GM12878 (cell line): ENCODE data around the gene TSHZ2. TPM values are rescaled to one million over a fixed set of nuclear protein-coding genes. Genes with fewer than 3 reads are reported as not detected.

ENCODE experiments used
- ATAC-seq: fragments of 200-7000 bp; cut with Tn5 transposase; 3 replicates; pipeline ENCODE4 v1.9.1; 2020; ENCODE audit warnings: mild to moderate bottlenecking, moderate library complexity
- BruUV-seq: library from RNA; stranded (reverse); fragments of 400-500 nt; replicated peaks from 2 replicates; lab custom pipeline; 2021; lab: Mats Ljungman, UMichigan
- CTCF ChIA-PET: fragments of 300-600 bp; sonication (Branson Sonifier 250); formaldehyde crosslinking; extraction: SDS; loops from one replicate; lab custom pipeline; 2021; ENCODE audit warnings: inconsistent platforms; lab: Yijun Ruan, JAX
- POLR2A ChIA-PET: fragments of 350-600 bp; formaldehyde crosslinking; extraction: SDS; loops from one replicate; lab custom pipeline; 2021; ENCODE audit warnings: inconsistent platforms; lab: Charles Lee
- RAD21 ChIA-PET: fragments of 300-600 bp; sonication (Branson Sonifier 250); formaldehyde crosslinking; loops from one replicate; lab custom pipeline; 2023; ENCODE audit warnings: antibody characterized with exemption; ENCODE audit not compliant: unreplicated experiment; lab: Charles Lee
- SMC1A ChIA-PET: fragments of 300-600 bp; sonication (Branson Sonifier 250); formaldehyde crosslinking; loops from one replicate; lab custom pipeline; 2023; ENCODE audit not compliant: unreplicated experiment, uncharacterized antibody; lab: Charles Lee
- DNase-seq: peaks from one replicate; pipeline ENCODE4 v3.0.0-alpha.2; 2011; ENCODE audit warnings: low read depth, low spot score
- FAIRE-seq: peaks from 3 replicates; lab custom pipeline; 2011; peaks lifted over from hg19 to GRCh38; lab: Jason Lieb, UNC
- H2AFZ ChIP-seq: 2 replicates; pipeline ENCODE4 v1.6.0; 2011; ENCODE audit warnings: low read depth, low read length, control low read depth; ENCODE audit not compliant: control insufficient read depth
- H3K27ac ChIP-seq: 2 replicates; pipeline ENCODE4 v1.5.1; 2011; ENCODE audit warnings: control low read depth; ENCODE audit not compliant: control insufficient read depth, insufficient read depth
- H3K27me3 ChIP-seq, 2 experiments: replicated peaks in 1 of 2; 2 replicates each; pipeline versions ENCODE4 v1.6.0 to v1.6.1; 2011; ENCODE audit warnings: low read length in 1 of 2; ENCODE audit not compliant: control insufficient read depth in 2 of 2, insufficient read depth in 2 of 2
- H3K36me3 ChIP-seq, 2 experiments: 2 replicates each; pipeline ENCODE4 v1.5.1; 2011; ENCODE audit warnings: low read length in 1 of 2; ENCODE audit not compliant: control insufficient read depth in 2 of 2, insufficient read depth in 2 of 2
- H3K4me1 ChIP-seq: 2 replicates; pipeline ENCODE4 v1.6.1; 2011; ENCODE audit warnings: mild to moderate bottlenecking, low read length, moderate library complexity, mixed read lengths; ENCODE audit not compliant: control insufficient read depth, insufficient read depth
- H3K4me2 ChIP-seq: 2 replicates; pipeline ENCODE4 v1.6.0; 2011; ENCODE audit warnings: control low read depth; ENCODE audit not compliant: control insufficient read depth, insufficient read depth
- H3K4me3 ChIP-seq: fragments of 200-600 bp; sonication (generic); 2 replicates; pipeline ENCODE4 v1.5.1; 2016
- H3K79me2 ChIP-seq: 2 replicates; pipeline ENCODE4 v1.6.0; 2011; ENCODE audit warnings: low read length; ENCODE audit not compliant: control insufficient read depth, insufficient read depth
- H3K9ac ChIP-seq: 2 replicates; pipeline ENCODE4 v1.8.0; 2011; ENCODE audit warnings: low read length, control low read depth, mixed read lengths; ENCODE audit not compliant: control insufficient read depth, insufficient read depth
- H3K9me3 ChIP-seq: replicated peaks from 3 replicates; pipeline ENCODE4 v1.5.1; 2011; ENCODE audit warnings: mild to moderate bottlenecking, low read length; ENCODE audit not compliant: control insufficient read depth, insufficient read depth
- H4K20me1 ChIP-seq: 2 replicates; pipeline ENCODE4 v1.6.0; 2011; ENCODE audit not compliant: control insufficient read depth, insufficient read depth
- BCL11A ChIP-seq: IDR thresholded peaks from 2 replicates; pipeline ENCODE4 v1.6.1; 2011; ENCODE audit warnings: low read depth, low read length
- CBX5 ChIP-seq: sonication (generic); IDR thresholded peaks from 2 replicates; pipeline ENCODE4 v1.6.1; 2016; ENCODE audit warnings: low read depth, moderate library complexity, mild to moderate bottlenecking, inconsistent platforms
- CHD1 ChIP-seq: IDR thresholded peaks from 2 replicates; pipeline ENCODE4 v1.6.1; 2012; ENCODE audit warnings: low read depth, low read length, improper control_type of control experiment
- JUNB ChIP-seq: IDR thresholded peaks from 2 replicates; pipeline ENCODE4 v1.6.1; 2016; ENCODE audit warnings: antibody characterized with exemption, mild to moderate bottlenecking
- PAX8 ChIP-seq: fragments of 450-650 bp; IDR thresholded peaks from 2 replicates; pipeline ENCODE4 v1.6.1; 2017; ENCODE audit warnings: mild to moderate bottlenecking, moderate library complexity
- POLR2AphosphoS2 ChIP-seq: IDR thresholded peaks from 2 replicates; pipeline ENCODE4 v1.6.1; 2011; ENCODE audit warnings: low read depth, mild to moderate bottlenecking, low read length, improper control_type of control experiment, moderate library complexity
- RELA ChIP-seq: fragments of 450-650 bp; IDR thresholded peaks from 2 replicates; pipeline ENCODE4 v1.8.0; 2014; ENCODE audit warnings: borderline replicate concordance; ENCODE audit not compliant: partially characterized antibody
- SMAD1 ChIP-seq: fragments of 450-650 bp; IDR thresholded peaks from 2 replicates; pipeline ENCODE4 v1.6.1; 2018; ENCODE audit warnings: mild to moderate bottlenecking, low read depth; ENCODE audit not compliant: partially characterized antibody
- SMARCA5 ChIP-seq: fragments of 450-650 bp; IDR thresholded peaks from 2 replicates; pipeline ENCODE4 v1.6.1; 2017; ENCODE audit warnings: mild to moderate bottlenecking
- ZBTB11 ChIP-seq: fragments of 450-650 bp; formaldehyde crosslinking; IDR thresholded peaks from 2 replicates; pipeline ENCODE4 v1.5.0; 2022; ENCODE audit warnings: mild to moderate bottlenecking, missing genetic modification characterization
- WGBS: methylation state at CpG from one replicate; pipeline ENCODE4 v1.1.6; 2016; ENCODE audit warnings: low lambda C conversion rate; ENCODE audit not compliant: insufficient replicate concordance, insufficient coverage; ENCODE audit errors: missing lambda C conversion rate; 5-methylcytosine and 5-hydroxymethylcytosine counted together
- in situ Hi-C: fragments of 300-500 bp; cut with MboI; formaldehyde crosslinking; loops from 9 replicates; pipeline ENCODE4 v1.14.3; 2018; ENCODE audit warnings: mixed read lengths
- intact Hi-C: fragments of 100-400 bp; cut with micrococcal nuclease; formaldehyde crosslinking; loops from one replicate; pipeline ENCODE4 v1.14.2; 2022; ENCODE audit not compliant: unreplicated experiment
- polyA plus RNA-seq, 11 experiments: library from polyadenylated mRNA; depleted of rRNA in 4 of 11; unstranded in 6 of 11; stranded (reverse) in 5 of 11; fragments of >200 nt; fragmentation: Nextera tagmentation in 4 of 11; fragmentation: Illumina TruSeq in 1 of 11; extraction: Ambion mirVana in 4 of 11; extraction: Trizol in 1 of 11; gene quantifications; 1 replicate in 1 of 11; 2 replicates in 10 of 11; pipeline versions ENCODE4 v1.2.1 to v1.2.3, GENCODE V29; 2011 to 2016; ENCODE audit warnings: inconsistent platforms in 2 of 11, missing spikeins in 2 of 11, low read depth in 1 of 11
- total RNA-seq, 4 experiments: library from RNA; depleted of rRNA in 3 of 4; stranded (reverse); fragments of >200 nt in 3 of 4; fragmentation: Illumina TruSeq in 1 of 4; extraction: Trizol in 1 of 4; gene quantifications; 2 replicates each; pipeline versions ENCODE4 v1.2.1 to v1.2.3, GENCODE V29; 2013 to 2021

The TSHZ2 gene
- total and polyA plus RNA-seq, 10 of the 15 experiments (the other 5 are each of a cell fraction or from before 2014, with no cell fraction given), result 0.01 to 0.86 (median 0.13) TPM; not detected in 2

- TF ChIP-seq BCL11A, result no peak
- TF ChIP-seq CHD1, result no peak
Measured at GRCh38 chr20:53299831-53300230, 327.7 kb downstream of the TSHZ2 start (continued).

- DNase-seq (no peak), ATAC-seq (no peak)
- no peak overlapping the region for H3K9ac ChIP-seq
- H3K4me1 ChIP-seq, result no peaks in the 10 kb centered on the region
- in situ Hi-C loops, result no loop called here
- no peaks in the 10 kb centered on the region for H4K20me1 ChIP-seq
- peaks cover under 1 to 2% of the 10 kb centered on the region in 2 experiments; a peak in 1 of 4 replicates for H3K27me3 ChIP-seq
- H3K9me3 ChIP-seq, result no peaks in the 10 kb centered on the region
- H3K4me2 ChIP-seq, result no peak overlapping the region
- BruUV-seq, result no TSS peak
- ChIA-PET SMC1A (no interaction called here), CTCF (no interaction called here)
- no peaks in the 10 kb centered on the region for H3K79me2 ChIP-seq
- TF ChIP-seq SMAD1 (no peak), RELA (no peak), CBX5 (no peak), SMARCA5 (no peak), POLR2AphosphoS2 (no peak), ZBTB11 (no peak), JUNB (no peak), PAX8 (no peak)
- TF ChIP-seq, all 136 proteins: peak for 0
- FAIRE-seq, result no peak
- RAD21 ChIA-PET, result no interaction called here
- POLR2A ChIA-PET, result no interaction called here
- intact Hi-C loops, result no loop called here
- H3K36me3 ChIP-seq, result no peaks in the 10 kb centered on the region
- WGBS, result 76% methylated on average over 13 of the region's 13 CpGs
- H3K27ac ChIP-seq, result no peak overlapping the region
- no peak overlapping the region for H3K4me3 ChIP-seq
- H2AFZ ChIP-seq, result no peak overlapping the region
Measured at GRCh38 chr20:53301869-53302268, 329.7 kb downstream of the TSHZ2 start.
